GM12872 (cell line): ENCODE results near the gene PHF24.

Experiments used
- CTCF ChIP-seq: IDR thresholded peaks from 3 replicates; pipeline ENCODE4 v1.5.1; 2011; ENCODE audit warnings: low read depth, mild to moderate bottlenecking, low read length, moderate library complexity; ENCODE audit not compliant: insufficient read depth

The PHF24 gene

GRCh38 chr9:35001285-35001677 lies 43.2 kb downstream of the PHF24 start:
- TF ChIP-seq CTCF: no peak

GRCh38 chr9:35001803-35002502 lies 43.9 kb downstream of the PHF24 start:
- TF ChIP-seq CTCF: no peak

GRCh38 chr9:35002623-35003022 lies 44.5 kb downstream of the PHF24 start:
- no peak for TF ChIP-seq CTCF

GRCh38 chr9:35010351-35010958 lies 52.4 kb downstream of the PHF24 start:
- no peak for TF ChIP-seq CTCF

GRCh38 chr9:35014517-35014916 lies 56.4 kb downstream of the PHF24 start:
- no peak for TF ChIP-seq CTCF

GRCh38 chr9:35026671-35027070 lies 68.6 kb downstream of the PHF24 start:
- no peak for TF ChIP-seq CTCF

- TF ChIP-seq CTCF: no peak
These were observed 69.3 kb downstream of the PHF24 start for GRCh38 chr9:35027374-35027773.
